Measurements from ENCODE around the gene PARD3B.

Gene PARD3B

DNA sequence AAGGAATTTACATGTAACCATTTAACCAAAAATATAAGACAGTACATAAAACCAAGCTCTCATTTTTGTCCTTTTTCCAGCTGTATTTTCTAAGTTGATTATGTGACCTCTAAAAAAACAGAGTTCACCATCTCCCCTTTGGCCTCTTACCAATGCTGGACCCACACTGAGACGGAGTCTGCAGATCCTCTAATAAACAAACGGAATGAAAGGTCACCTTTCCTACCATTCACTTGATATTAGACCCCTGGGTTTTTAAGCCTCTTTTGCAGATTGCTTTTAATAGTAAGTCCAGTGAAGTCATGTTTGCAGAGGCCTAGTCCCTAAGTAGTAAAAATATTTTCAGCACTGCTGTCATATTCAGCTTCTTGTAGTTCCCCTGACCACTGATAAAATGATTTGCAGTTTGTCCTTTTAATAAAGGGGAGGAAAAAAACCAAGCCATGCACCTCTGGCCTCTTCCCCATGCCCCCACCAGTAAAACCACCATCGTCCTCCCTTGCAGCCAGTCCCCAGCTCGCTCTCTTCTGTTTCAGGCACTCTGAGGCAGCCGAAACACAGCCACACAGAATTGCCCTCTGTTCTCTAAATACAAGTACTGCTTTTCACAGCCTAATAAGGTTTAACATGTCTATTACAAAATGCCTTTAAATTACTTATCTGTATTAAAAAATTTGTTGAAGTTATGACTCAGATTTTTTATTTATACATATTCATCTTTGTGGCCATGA, 427.5 kb downstream of the PARD3B start:
- DNase-seq = no peak

DNA sequence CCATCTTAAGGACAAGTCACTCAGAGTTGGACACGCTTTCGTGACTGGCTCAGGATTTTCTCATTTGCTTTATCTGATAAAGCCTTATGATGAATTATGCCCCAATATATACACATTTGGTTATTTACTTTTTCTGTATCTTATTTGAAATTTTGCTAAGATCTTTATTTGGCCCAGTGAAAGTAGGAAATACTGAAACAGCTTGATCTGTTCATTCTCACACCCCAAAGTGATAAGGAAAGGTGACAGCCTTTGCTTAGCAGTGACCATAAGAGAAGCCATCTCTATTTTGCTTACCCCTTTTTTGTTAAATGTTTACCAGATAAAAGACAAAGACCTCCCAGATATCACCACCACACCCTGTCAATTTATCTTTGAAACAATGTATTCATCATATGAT, 428.3 kb downstream of the PARD3B start:
- no peak for DNase-seq

DNA sequence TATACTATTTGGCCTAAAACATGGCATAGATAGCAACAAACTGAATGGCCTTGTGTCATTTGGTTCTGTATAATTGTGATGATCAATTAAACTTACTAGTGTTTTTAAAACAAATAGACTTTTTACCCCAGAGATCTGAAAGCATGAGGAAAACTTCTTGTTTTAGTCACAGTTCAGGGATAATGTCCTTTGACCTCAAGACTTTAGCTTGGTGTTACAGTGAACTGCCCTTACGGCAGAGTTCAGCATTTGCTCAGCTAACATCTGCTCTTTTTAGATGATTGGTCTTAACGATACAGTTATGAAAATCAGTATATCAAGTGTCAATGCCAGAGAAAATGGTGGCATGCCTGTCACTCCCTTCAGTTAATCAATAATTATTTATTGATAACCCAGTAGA, 429.2 kb downstream of the PARD3B start:
- DNase-seq = no peak

DNA sequence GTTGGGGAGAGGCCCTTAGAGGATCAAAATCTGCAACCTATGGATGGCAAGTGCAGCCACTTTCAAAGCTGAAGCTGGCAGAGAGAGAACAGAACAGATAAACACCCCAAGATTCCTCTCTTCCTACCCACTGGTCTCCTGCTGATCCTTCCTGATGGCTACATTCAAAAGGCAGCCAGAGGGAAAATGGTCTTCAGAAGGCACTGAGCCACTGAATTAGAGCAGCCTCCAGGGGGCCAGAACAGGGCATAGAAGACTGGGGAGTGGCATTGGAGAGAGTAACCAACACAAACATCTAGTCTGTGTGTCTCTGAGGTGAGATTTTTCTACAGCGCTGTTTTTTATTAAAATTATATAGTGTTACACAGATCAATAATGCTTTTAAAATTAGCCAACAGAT, 432.6 kb downstream of the PARD3B start:
- DNase-seq = no peak

DNA sequence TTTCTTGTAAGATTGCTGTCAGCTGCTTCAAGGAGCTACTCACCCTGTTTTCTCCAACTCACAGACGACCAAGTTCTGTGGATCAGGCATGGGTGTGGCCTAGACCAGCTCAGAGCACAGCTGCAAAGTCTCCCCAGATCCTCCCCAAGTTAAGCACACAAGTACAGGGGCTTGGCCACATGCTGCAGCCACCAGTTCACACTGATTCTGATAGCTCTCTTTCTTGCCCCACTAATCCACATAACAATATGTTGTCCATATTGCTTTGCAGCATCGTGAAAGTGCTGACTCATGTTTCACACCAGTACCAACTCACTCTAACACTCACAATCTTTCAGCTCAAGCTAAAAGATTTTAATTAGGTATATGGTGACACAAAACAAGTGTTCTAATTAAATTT, 437.0 kb downstream of the PARD3B start:
- no peak for DNase-seq

DNA sequence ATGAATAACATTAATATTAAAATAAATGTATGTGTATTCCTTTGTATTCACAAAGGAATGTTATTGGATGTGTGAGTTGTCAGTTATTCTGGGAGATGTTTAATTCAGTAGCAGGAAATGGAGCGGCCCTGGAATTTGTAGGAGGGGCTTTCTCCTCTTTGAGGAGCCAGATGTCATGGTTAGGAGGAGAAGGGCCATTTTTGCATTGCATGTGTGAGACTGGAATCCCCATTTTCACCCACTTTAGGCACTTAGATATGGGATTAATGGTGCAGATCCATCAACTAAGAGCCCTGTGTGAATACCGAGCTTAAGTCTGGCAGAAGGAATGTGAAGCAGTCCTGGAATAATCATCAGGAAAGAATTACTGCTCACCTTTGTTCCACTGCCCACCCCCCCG, 439.2 kb downstream of the PARD3B start:
- no peak for DNase-seq

DNA sequence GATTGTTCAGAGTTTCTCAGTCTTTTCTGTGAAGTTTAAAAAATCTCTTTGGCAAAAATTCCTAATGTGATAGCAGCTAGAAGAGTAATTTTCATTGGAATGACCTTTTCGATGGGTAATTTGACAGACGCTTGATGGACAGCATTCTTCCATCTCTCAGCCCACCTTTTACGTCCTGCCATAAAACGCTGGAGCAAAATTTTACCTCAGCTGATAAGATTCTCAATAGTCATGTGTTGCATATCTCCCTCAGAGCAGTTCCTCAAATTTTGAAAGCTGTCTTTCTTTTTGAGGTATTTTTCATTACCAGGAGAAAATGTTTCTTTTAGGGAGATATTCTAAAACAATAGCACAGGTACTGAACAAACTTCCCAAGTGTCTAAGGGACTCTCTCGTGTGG, 441.4 kb downstream of the PARD3B start:
- no peak for DNase-seq

DNA sequence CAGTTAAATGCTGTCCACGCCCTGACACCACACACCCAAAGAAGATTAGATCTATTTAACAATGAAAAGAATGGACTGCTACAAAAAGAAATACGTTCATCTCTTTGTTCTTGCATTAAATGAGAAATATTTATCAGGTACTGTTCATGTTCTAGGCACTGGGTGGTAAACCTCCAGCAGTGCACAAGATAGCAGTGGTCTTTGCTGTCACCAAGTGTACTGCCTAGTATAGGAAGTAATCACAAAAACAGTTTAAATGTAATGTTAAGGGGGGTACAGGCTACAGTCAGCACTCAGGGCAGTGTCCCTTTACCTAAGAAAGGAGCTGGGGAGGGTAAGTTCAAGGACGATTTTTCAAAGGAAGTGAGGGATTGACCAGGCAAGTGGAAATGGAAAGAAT, 443.6 kb downstream of the PARD3B start:
- DNase-seq = no peak

DNA sequence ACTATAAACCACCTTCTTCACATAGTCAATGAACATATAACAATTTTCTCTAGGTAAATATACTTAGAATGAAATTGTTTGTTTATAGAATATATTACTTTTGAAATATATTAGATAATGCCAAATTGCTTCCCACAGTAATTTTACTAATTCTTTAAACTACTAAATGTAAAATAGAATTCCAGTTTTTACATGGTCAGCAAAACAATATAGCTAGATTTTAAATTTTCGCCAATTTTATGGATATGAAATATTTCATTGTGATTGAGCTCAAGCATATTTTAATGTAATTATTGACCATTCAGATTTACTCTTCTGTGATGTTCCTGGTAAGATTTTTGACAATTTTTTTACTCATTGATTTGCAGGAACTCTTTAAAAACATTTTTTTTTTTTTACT, 444.6 kb downstream of the PARD3B start:
- DNase-seq = no peak

DNA sequence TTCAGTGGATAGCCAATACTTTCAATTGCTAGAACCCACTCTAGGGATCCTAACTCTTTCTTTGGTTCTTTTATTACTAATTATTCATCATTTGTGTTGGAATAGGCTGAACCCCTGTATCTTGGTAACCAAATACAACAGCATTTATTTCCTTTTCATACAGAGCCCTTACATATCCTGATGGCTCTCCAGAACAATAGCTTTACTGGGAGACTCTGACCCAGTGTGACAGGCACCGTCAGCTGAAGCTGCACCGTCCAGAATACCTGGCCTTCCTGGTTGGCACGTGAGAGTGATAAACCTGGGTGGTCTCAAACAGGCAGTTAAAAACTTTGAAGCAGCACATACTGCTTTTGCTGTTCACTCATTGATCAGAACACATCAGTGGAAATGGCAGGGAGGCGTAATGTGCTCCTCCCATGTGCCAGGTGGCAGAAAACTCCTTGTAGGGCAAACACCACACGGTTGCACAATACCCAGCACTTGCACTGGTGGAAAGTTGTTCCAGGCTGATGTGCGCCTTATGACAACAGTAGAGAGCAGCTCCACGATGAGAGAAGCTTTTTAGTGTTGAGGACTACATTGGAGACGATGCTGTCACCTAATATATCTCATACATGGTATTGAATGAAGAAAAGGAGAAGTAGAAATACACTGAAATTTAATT, 456.2 kb downstream of the PARD3B start:
- no peak for DNase-seq

DNA sequence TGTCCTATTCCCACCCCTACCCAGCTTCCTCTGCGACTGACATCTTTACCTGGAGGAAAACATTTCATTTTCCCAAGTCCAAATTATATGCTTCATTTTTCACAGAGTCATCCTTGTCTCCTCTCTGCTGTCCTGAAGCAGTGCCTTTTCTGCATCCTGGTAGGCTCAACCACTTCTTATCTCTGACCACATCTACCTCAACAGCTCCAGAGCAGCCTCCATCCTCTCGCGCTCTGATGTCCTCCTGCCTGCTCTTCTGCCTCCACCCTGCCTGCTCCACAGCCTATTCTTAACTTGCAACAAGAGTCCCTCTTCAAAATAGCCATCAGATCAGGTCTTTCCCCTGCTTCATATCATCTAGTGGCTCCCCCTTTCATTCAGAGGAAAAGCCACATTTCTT, 457.1 kb downstream of the PARD3B start:
- DNase-seq = no peak

DNA sequence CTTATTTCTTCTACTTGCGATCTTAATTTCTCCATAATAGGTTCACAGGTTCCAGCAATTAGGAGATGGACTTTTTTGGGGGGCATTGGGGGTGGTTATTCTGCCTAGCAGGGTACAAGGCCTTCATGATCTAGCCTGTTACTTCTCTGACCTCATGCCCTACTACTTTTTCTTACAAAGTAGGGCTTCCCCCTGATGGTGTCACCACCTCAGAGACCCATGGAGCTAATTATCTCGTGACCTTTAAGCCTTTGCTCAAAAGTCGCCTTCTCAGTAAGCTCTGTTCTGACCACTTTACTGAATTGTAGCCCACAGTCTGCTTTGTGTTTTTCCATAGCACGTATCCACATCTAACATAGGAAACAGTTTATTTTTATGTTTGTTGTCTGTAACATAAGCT, 458.0 kb downstream of the PARD3B start:
- no peak for DNase-seq

DNA sequence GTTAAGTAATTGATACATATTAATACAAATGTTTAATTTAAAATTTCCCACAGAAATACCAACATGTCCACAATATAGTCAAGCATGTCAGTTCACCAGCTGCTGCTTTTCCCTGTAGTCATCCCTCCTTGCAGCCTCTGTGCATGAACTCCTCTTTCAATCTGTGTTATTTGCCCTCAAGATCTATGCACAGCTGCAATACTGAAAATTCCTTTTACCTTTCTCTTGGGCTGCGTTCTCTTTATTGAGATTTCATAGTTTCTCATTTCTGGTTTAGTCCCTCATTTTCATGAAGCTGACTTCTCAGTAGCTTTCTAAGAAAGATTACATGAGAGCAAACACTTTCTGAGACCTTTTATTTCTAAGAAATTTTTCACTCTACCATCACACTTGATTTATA, 464.9 kb downstream of the PARD3B start:
- no peak for DNase-seq

DNA sequence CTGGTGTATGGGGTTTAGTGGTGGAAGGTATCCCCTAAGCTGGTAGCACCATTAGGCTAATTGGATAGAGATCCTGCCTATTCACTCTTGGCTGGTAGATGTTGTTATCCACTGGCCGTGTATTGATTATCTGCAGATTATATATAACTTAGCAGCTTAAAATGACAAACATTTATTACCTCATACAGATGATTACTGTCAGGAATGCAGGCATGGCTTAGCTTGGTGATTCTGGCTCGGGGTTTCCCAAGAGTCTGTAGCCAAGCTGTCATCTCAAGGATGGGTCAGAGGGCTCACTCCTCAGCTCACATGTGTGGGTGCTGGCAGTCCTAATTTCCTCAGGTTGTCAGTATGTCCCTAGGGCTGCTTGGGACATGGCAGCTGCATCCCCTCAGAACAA, 465.8 kb downstream of the PARD3B start:
- DNase-seq = no peak

DNA sequence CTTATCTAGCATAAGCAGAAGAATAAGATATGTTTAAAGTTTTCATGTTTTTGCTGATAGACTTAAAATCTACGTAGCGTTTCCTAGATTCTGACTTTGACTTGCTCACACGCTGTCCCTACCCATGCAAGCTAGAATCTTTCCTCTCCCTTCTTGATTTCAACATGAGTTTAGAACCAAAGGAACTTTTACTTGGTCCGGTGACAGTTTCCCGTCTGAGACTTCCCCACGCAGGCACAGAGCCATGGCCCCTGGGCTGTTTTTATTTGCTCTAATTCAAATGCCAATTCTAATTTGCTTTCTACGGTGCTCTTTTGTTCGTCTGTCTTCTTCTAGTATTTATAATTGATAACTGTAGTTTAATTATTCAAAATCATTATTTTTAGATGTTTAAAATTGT, 467.7 kb downstream of the PARD3B start:
- no peak for DNase-seq

DNA sequence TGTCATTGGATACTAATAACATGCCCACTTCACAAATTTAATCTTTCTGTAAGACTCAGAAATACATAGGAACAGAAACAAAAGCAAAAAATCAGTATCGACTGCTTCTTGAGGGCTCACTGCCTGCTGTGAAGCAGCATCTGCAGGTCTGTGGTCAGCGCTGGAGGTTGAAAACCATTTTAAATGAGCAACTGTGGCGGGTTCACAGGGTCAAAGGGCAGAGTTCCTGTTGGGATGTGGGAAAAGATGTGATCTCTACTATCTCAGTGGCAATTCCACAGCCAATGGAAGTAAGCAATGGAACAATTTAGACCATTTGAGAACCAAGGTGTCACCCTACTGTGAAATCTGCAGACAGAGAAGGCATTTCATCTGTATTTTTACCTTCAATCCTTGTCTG, 468.3 kb downstream of the PARD3B start:
- DNase-seq = no peak

DNA sequence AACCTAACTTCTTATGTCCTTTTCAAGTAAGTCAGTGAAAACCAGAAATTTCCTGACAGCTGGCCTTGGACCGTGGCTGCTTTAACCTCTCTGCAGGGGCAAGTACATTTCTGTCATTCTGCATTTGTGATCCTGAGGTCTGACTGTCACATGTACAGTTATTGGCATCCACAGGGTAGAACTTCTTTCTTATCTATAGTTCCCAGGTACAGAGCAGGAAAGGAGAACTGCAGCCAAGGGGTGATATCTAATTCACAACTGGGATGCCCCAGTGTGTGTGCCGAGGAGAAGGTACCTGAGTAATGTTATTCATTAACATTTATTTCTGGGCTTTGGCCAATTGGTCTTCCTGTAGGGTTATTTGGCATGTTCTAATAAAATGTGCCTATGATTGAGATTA, 468.9 kb downstream of the PARD3B start:
- DNase-seq = no peak

DNA sequence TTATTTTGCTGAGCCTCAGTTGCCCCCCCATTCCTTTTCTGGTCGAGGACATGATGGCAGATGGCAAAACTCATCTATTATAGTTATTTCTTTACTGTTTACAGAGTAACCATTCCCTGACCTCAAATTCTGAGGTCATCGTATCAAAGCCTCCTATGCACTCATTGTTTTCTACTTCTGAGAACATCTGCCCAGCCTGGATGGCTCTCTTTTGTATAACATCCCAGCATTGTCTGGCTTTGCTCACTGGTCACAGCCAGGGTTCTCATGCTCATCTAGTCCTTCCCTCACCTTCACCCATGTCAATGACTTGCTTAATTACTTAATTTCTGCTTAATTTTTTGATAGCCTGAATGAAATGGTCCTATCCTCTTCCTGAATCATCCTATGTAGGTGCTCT, 472.1 kb downstream of the PARD3B start:
- DNase-seq = no peak

DNA sequence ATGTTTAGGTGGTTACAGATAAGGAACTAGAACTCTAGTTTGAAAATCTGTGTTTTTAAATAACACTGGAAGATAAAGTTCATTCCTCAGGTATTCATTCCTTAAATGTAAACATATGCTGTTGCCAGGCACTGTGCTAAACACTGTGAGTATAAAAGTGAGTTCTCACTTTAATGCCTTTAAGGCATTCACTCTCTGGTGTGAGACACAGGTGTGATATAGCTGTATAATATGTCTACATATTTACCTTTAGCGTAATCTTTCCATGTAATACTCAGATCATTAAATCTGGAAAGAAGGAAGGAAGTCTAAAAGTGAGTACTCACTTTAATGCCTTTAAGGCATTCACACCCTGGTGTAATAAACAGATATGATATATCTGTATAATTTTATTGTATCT, 472.6 kb downstream of the PARD3B start:
- no peak for DNase-seq

DNA sequence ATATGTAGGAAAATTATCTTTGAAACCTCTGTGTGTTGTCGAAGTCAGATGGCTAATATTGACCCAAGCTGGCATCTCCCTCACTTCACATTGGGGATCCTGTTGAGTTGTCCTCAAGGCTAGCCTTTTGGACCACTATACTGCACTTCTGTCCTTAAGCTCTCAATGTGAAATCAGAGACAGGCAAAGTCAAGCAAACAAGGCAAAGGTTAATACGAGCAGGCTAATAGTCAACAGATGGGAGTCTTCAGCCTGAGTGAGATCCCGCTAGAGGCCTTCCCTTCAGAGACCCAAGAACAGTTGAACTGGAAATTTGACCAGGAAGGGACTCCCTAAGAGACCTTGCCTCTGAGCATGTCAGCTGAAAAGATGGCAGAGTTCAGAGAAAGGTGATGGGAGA, 475.4 kb downstream of the PARD3B start:
- no peak for DNase-seq

DNA sequence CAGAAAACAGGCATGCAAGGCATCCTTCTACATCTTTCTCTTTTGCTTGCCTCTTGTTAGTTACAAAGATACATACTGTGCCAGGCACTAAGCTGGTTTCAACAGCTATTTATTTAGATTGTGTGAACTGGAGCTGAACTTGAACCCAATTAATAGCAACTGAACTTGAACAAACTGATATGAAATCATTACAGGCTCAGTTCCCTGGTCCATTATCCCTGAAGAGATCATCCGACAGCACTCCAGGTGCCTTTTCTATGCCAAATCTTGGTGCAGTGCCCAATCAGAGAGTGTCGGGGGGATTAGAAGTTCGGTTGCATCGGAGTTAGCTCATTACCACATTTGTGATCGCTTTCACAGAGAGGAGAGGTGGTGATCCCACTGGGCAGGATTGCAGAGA, 477.6 kb downstream of the PARD3B start:
- DNase-seq = no peak

DNA sequence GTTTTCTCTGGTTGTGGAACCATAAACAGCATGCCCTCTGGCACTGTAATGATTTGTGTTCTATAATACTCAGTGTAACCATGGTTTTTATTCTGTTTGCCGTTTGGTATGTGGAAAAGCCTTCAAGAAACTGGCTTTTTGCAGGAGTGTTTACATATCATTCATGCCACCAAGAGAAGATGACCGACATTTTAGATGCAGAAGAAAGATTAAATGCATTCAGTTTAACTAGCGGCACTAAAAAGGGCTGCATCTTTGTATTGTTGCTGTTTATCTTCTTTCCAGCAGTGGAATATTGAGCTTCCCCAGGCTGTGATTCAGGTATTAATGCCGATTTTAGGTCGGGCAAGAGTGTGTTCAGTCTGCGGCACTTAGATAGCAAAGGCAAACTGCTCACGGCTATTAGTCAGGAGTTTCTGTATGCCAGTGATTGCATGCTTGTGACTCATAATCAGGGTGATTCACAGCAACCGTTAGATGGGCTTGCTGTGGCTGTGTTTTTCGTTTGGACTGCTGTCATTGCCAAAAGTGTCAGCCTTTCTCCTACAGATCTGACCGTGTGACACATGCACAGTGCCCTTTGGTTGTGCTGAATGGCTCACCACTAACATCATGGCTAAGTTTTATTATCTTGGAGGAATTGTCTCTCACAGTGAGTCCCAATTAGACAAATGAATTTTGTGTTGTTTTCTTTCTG, 479.7 kb downstream of the PARD3B start:
- DNase-seq = no peak

DNA sequence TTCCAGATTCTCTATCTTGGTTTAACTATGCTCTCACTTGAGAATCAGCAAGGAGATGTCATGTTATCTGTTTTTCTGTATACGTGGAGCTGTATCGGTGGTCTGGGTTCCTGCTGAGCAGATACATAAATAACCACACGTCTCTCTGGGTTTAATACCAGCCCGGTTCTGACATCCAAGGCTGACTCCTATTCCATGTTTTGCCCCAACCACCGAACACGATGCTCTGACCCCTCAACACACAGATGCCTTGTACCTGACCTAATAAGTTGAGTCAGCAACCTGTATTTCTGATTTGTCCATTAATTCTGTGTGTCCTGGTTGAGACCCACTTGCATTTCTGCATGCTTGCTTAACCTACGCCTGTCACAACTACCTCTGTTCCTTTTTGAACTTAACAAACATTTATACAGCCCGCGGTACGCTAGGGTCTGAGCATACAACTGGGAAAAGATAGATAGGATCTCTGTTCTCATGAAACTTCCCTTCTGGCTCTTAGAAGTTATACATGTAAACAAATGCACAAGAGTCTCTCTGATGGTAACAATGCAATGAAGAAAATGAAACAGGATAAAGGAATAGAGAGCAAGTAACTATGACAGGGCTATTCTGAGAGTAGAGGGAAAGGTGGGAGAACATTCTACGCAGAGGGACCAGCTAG, 480.4 kb downstream of the PARD3B start:
- DNase-seq = no peak

DNA sequence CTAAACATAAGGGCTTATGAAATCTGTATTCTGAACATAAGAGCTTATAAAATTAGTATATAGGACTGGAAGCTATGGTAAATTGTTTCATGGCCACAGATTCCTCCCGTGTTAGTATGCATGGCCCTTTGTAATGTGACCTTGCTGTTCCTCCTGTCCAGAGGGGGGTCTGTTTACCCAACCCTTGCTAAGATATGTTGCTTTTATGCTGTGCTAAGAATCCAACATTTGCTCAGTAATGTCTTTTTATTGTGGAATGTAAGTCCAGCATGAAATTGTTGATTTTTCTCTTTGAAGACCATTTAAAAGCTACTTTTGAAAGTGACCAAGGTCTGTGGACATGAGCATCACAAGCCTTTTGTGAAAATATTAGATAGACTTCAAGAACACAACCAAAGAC, 485.4 kb downstream of the PARD3B start:
- DNase-seq = no peak
